Esophagus muscularis mucosa (tissue), 4 donors: Measurements from ENCODE around the gene DHX16. TPM values are rescaled to one million over a fixed set of nuclear protein-coding genes. Genes with fewer than 3 reads are reported as not detected.
"Not testable (repeated sequence)": the region's sequence is repeated elsewhere in the genome, so short reads cannot be mapped to it uniquely, and the experiment has no call there.

Experiments used
- DNase-seq: peaks from one replicate; pipeline ENCODE4 v3.0.0-alpha.2; 2017; ENCODE audit errors: extremely low spot score
- H3K27ac ChIP-seq, 4 donors: fragments of 200-600 bp; sonication (generic); replicated peaks in 1 of 4; 1 replicate in 3 of 4; 2 replicates in 1 of 4; pipeline ENCODE4 v1.5.1; 2016 to 2019; ENCODE audit warnings: mild to moderate bottlenecking in 1 of 4
- H3K27me3 ChIP-seq, 4 donors: fragments of 200-600 bp; sonication (generic); one replicate each; pipeline versions ENCODE4 v1.5.1 to v1.6.0; 2016 to 2019
- H3K36me3 ChIP-seq, 4 donors: fragments of 200-600 bp; sonication (generic); one replicate each; pipeline ENCODE4 v1.5.1; 2016 to 2019
- H3K4me1 ChIP-seq, 4 donors: fragments of 200-600 bp; sonication (generic); one replicate each; pipeline ENCODE4 v1.5.1; 2016 to 2019
- H3K4me3 ChIP-seq, 4 donors: fragments of 200-600 bp; sonication (generic); 1 replicate in 2 of 4; 2 replicates in 2 of 4; pipeline ENCODE4 v1.5.1; 2016 to 2019; ENCODE audit warnings: mild to moderate bottlenecking in 4 of 4, moderate library complexity in 1 of 4
- H3K9me3 ChIP-seq, 4 donors: fragments of 200-600 bp; sonication (generic); 1 replicate in 3 of 4; 2 replicates in 1 of 4; pipeline ENCODE4 v1.5.1; 2016 to 2019
- CTCF ChIP-seq, 3 experiments: fragments of 200-600 bp in 2 of 3; fragments of 450-650 bp in 1 of 3; sonication (generic) in 2 of 3; IDR thresholded peaks; one replicate each; pipeline ENCODE4 v1.5.1; 2017 to 2019; ENCODE audit warnings: antibody characterized with exemption in 3 of 3, mild to moderate bottlenecking in 2 of 3, moderate library complexity in 1 of 3
- EP300 ChIP-seq: sonication (generic); formaldehyde crosslinking; IDR thresholded peaks from one replicate; pipeline ENCODE4 v1.6.1; 2017; ENCODE audit warnings: antibody characterized with exemption
- POLR2A ChIP-seq: fragments of 450-650 bp; IDR thresholded peaks from one replicate; pipeline ENCODE4 v1.6.1; 2017; ENCODE audit warnings: antibody characterized with exemption, moderate library complexity, mild to moderate bottlenecking, low read depth
- POLR2AphosphoS5 ChIP-seq, 2 donors: sonication (generic); formaldehyde crosslinking; IDR thresholded peaks; one replicate each; pipeline ENCODE4 v1.6.1; 2017; ENCODE audit warnings: antibody characterized with exemption in 2 of 2
- WGBS: methylation state at CpG from one replicate; pipeline ENCODE4 v1.1.5; 2018; 5-methylcytosine and 5-hydroxymethylcytosine counted together
- intact Hi-C: fragments of 100-400 bp; cut with DNase I; formaldehyde crosslinking; loops from one replicate; pipeline ENCODE4 v1.15.1; 2023
- total RNA-seq, 4 donors: library from RNA; depleted of rRNA; stranded (reverse); fragments of >200 nt; gene quantifications; one replicate each; pipeline versions ENCODE4 v1.1.0 to v1.2.1, GENCODE V29; 2016

The DHX16 gene
- 10 to 100 TPM; 20.3 to 41.1 (median 31.1) TPM for total RNA-seq

GRCh38 chr6:30672445-30673253 is at the start of gene DHX16:
Gene DHX16 (minus strand): TSS chr6:30673006. CDS start chr6:30672841, 165 bp downstream.
- TF ChIP-seq CTCF (IDR thresholded peaks at IDR 0.05) (peak; percentile 86 to 96 (median 94)), POLR2AphosphoS5 (IDR thresholded peaks at IDR 0.05) (peak; percentile 86 to 93), POLR2A (no peak), EP300 (no peak)
- Histone ChIP-seq H3K27ac (peak within 1 kb of the TSS; percentile 80 to 93 (median 84)), H3K36me3 (peaks cover 30 to 55% (median 50%) of the 10 kb centered on the region in 4 donors)

GRCh38 chr6:30722025-30722279 is 49.1 kb upstream of the DHX16 start:
- intact Hi-C loops, result loop anchor here (1.0 kb wide), 1 partner anchor 42 kb away; no protein-coding TSS in a partner anchor
- Histone ChIP-seq H3K4me1 (peaks cover 47 to 75% (median 64%) of the 10 kb centered on the region in 4 donors), H3K4me3 (peak overlapping the region; percentile 82 to 93 (median 86)), H3K36me3 (peaks cover 15 to 49% (median 43%) of the 10 kb centered on the region in 4 donors), H3K27ac (peak overlapping the region; percentile 94 to 98 (median 97))
- H3K9me3 ChIP-seq, H3K27me3 ChIP-seq, DNase-seq: not testable (repeated sequence)
- WGBS, result 8% methylated on average over 7 of the region's 10 CpGs

More at GRCh38 chr6:30672445-30673253, at the start of gene DHX16:
- intact Hi-C loops, result loop anchor here (1.0 to 5.0 kb wide), 3 partner anchors 24 to 190 kb away; partner anchors contain the start of gene ATAT1
- WGBS, result under 1% methylated on average over 15 of the region's 57 CpGs
- Histone ChIP-seq H3K4me3 (peak within 1 kb of the TSS; percentile 81 to 95 (median 94)), H3K27me3 (no peaks in the 10 kb centered on the region), H3K9me3 (no peaks in the 10 kb centered on the region), H3K4me1 (peaks cover 16 to 32% (median 23%) of the 10 kb centered on the region in 4 donors)
- peak; percentile 98 for DNase-seq

GRCh38 chr6:30721198-30722024 is 48.6 kb upstream of the DHX16 start:
- DNase-seq, result peak; percentile 97
- Histone ChIP-seq H3K36me3 (peaks cover 15 to 44% (median 39%) of the 10 kb centered on the region in 4 donors), H3K9me3 (no peaks in the 10 kb centered on the region), H3K27me3 (no peaks in the 10 kb centered on the region), H3K27ac (peak overlapping the region; percentile 94 to 98 (median 97)), H3K4me3 (peak overlapping the region; percentile 82 to 93 (median 86)), H3K4me1 (peaks cover 50 to 77% (median 68%) of the 10 kb centered on the region in 4 donors)
- 1% methylated on average over 45 of the region's 71 CpGs for WGBS
- TF ChIP-seq CTCF (IDR thresholded peaks at IDR 0.05) (peak; percentile 33 to 66 (median 39)), POLR2A (no peak), POLR2AphosphoS5 (IDR thresholded peaks at IDR 0.05) (peak; percentile 73 to 85)
- intact Hi-C loops, result loop anchor here (1.0 to 2.0 kb wide), 2 partner anchors 41 to 105 kb away; partner anchors contain the start of genes MRPS18B and PPP1R10

- Histone ChIP-seq H3K27me3 (no peaks in the 10 kb centered on the region), H3K4me3 (peak overlapping the region; percentile 82 to 93 (median 86)), H3K4me1 (peaks cover 53 to 77% (median 70%) of the 10 kb centered on the region in 4 donors), H3K9me3 (no peaks in the 10 kb centered on the region), H3K27ac (peak overlapping the region; percentile 94 to 98 (median 97)), H3K36me3 (peaks cover 15 to 39% (median 34%) of the 10 kb centered on the region in 4 donors)
- WGBS, result under 1% methylated on average over 27 of the region's 29 CpGs
- TF ChIP-seq POLR2AphosphoS5 (IDR thresholded peaks at IDR 0.05) (peak in 1 of 2 donors; percentile 66), EP300 (no peak)
- no peak for DNase-seq
- intact Hi-C loops, result loop anchor here (2.0 kb wide), 1 partner anchor 104 kb away; the partner anchor contains the start of genes MRPS18B and PPP1R10
Measured at GRCh38 chr6:30720738-30721197, 48.0 kb upstream of the DHX16 start.

GRCh38 chr6:30719791-30720737 is 47.3 kb upstream of the DHX16 start, which contains the start of gene TUBB:
Gene TUBB (plus strand): TSS chr6:30720352. CDS start chr6:30720507, 155 bp downstream.
- no peaks in the 10 kb centered on the region for H3K9me3 ChIP-seq
- H3K4me3 ChIP-seq, result peak within 1 kb of the TSS; percentile 82 to 93 (median 86)
- DNase-seq, result peak; percentile 99
- H3K27ac ChIP-seq, result peak within 1 kb of the TSS; percentile 94 to 98 (median 97)
- H3K36me3 ChIP-seq, result peaks cover 15 to 32% (median 28%) of the 10 kb centered on the region in 4 donors
- no peaks in the 10 kb centered on the region for H3K27me3 ChIP-seq
- intact Hi-C loops, result loop anchor here (2.0 kb wide), 1 partner anchor 103 kb away; the partner anchor contains the start of genes MRPS18B and PPP1R10
- WGBS, result under 1% methylated on average over 34 of the region's 38 CpGs
- H3K4me1 ChIP-seq, result peaks cover 50 to 70% (median 65%) of the 10 kb centered on the region in 4 donors
- peak; percentile 90 to 99 for TF ChIP-seq POLR2AphosphoS5 (IDR thresholded peaks at IDR 0.05)
- peak in 2 of 3 experiments; percentile 21 to 22 for TF ChIP-seq CTCF (IDR thresholded peaks at IDR 0.05)
- no peak for TF ChIP-seq EP300
- peak; percentile 91 for TF ChIP-seq POLR2A
